GM23248 (cell line): Measurements from ENCODE around the gene TAPT1. TPM values are rescaled to one million over a fixed set of nuclear protein-coding genes. Genes with fewer than 3 reads are reported as not detected.

ENCODE experiments used
- DNase-seq: peaks from one replicate; pipeline ENCODE4 v3.0.0-alpha.2; 2015
- H2AFZ ChIP-seq: fragments of 200-600 bp; sonication (generic); 2 replicates; pipeline ENCODE4 v1.6.1; 2016; ENCODE audit warnings: antibody characterized with exemption
- H3F3A ChIP-seq: fragments of 200-600 bp; sonication (generic); 2 replicates; pipeline ENCODE4 v1.6.1; 2016; ENCODE audit warnings: mild to moderate bottlenecking, antibody characterized with exemption, mixed run types; ENCODE audit not compliant: insufficient read depth
- H3K27ac ChIP-seq: fragments of 200-600 bp; sonication (generic); 2 replicates; pipeline ENCODE4 v1.5.1; 2016; ENCODE audit warnings: mild to moderate bottlenecking
- H3K27me3 ChIP-seq: fragments of 200-600 bp; sonication (generic); replicated peaks from 2 replicates; pipeline ENCODE4 v1.6.1; 2016; ENCODE audit warnings: mild to moderate bottlenecking; ENCODE audit not compliant: insufficient read depth
- H3K36me3 ChIP-seq: fragments of 200-600 bp; sonication (generic); 2 replicates; pipeline ENCODE4 v1.6.1; 2016; ENCODE audit warnings: low read depth, mild to moderate bottlenecking
- H3K4me1 ChIP-seq: fragments of 200-600 bp; sonication (generic); 2 replicates; pipeline ENCODE4 v1.6.1; 2016; ENCODE audit warnings: mild to moderate bottlenecking; ENCODE audit not compliant: insufficient read depth
- H3K4me2 ChIP-seq: fragments of 200-600 bp; sonication (generic); one replicate; pipeline ENCODE4 v1.6.1; 2016; ENCODE audit warnings: mild to moderate bottlenecking; ENCODE audit not compliant: unreplicated experiment
- H3K4me3 ChIP-seq: fragments of 200-600 bp; sonication (generic); 2 replicates; pipeline ENCODE4 v1.5.1; 2016; ENCODE audit warnings: mild to moderate bottlenecking
- H3K79me2 ChIP-seq: fragments of 200-600 bp; sonication (generic); 2 replicates; pipeline ENCODE4 v1.6.1; 2016; ENCODE audit warnings: mild to moderate bottlenecking; ENCODE audit not compliant: insufficient read depth
- H3K9ac ChIP-seq: fragments of 200-600 bp; sonication (generic); 2 replicates; pipeline ENCODE4 v1.6.1; 2016; ENCODE audit warnings: mild to moderate bottlenecking
- H3K9me2 ChIP-seq: fragments of 200-600 bp; sonication (generic); 2 replicates; pipeline ENCODE4 v1.6.1; 2016; ENCODE audit warnings: mixed run types, mild to moderate bottlenecking, moderate library complexity; ENCODE audit not compliant: insufficient read depth
- H3K9me3 ChIP-seq: fragments of 200-600 bp; sonication (generic); one replicate; pipeline ENCODE4 v1.6.1; 2017; ENCODE audit warnings: low read depth
- H4K20me1 ChIP-seq: fragments of 200-600 bp; sonication (generic); 2 replicates; pipeline ENCODE4 v1.6.0; 2016; ENCODE audit not compliant: insufficient read depth
- EZH2 ChIP-seq: fragments of 200-600 bp; sonication (generic); IDR thresholded peaks from 2 replicates; pipeline ENCODE4 v1.6.1; 2018; ENCODE audit warnings: antibody characterized with exemption, mild to moderate bottlenecking; ENCODE audit not compliant: insufficient read depth, poor library complexity, severe bottlenecking
- EZH2phosphoT487 ChIP-seq: fragments of 200-600 bp; sonication (generic); IDR thresholded peaks from 2 replicates; pipeline ENCODE4 v1.6.1; 2018; ENCODE audit warnings: antibody characterized with exemption, moderate library complexity, mild to moderate bottlenecking, low read depth; ENCODE audit not compliant: insufficient read depth
- WGBS, 2 experiments: methylation state at CpG; one replicate each; pipeline ENCODE4 v1.1.6; 2015 to 2017; ENCODE audit warnings: low lambda C conversion rate in 2 of 2, low coverage in 1 of 2; ENCODE audit errors: missing lambda C conversion rate in 2 of 2; 5-methylcytosine and 5-hydroxymethylcytosine counted together
- in situ Hi-C: fragments of 300-500 bp; cut with MboI; formaldehyde crosslinking; loops from 2 replicates; pipeline ENCODE4 v1.15.0; 2020
- polyA plus RNA-seq: library from polyadenylated mRNA; unstranded; fragments of >200 nt; fragmentation: Nextera tagmentation; extraction: Ambion mirVana; gene quantifications from 2 replicates; pipeline ENCODE4 v1.2.1, GENCODE V29; 2016
- total RNA-seq: library from RNA; depleted of rRNA; stranded (reverse); fragments of >200 nt; shearing (Covaris generic); gene quantifications from 2 replicates; pipeline ENCODE4 v1.2.3, GENCODE V29; 2014

The TAPT1 gene
- total and polyA plus RNA-seq, 2 experiments from 2014 or later, result 7.8 to 13.2 TPM

DNA sequence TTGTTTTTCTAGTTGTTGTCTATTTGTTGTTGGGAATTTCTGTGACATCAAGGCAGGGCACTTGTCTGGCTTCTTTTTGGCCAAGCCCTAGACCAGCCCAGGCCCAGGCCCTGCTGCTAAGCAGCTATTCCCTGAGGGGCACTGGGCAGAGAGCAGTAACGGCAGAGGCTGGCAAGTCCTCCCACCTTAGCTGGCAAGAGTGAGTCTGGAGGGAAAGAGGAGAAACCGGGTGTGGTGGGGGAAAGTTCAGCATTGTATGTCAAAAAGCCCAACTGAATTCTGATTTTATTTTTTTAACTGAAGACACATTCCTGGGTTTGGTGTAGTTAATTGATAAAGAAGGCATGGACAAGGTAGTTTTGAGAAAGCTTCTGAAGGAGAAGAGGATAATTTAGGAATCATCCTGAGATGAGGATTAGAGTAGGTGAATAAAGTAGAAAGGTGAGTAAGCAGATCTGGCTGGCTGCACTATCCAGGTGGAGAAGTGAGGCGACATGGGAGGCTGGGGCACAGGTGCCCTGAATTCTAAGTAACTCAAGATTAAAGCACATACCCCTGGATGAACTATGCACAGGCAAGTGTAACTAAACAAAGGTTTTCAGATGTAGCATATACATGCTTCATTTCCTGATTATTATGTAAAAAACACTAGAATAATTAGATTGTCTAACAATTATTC lies 57.4 kb downstream of the TAPT1 start:
- no peaks in the 10 kb centered on the region for H3K9me3 ChIP-seq
- WGBS, 2 experiments, result 83 to 88% methylated on average over 3 of the region's 3 CpGs
- in situ Hi-C loops, result no loop called here

GRCh38 chr4:16168144-16168543 lies 58.1 kb downstream of the TAPT1 start:
- no peaks in the 10 kb centered on the region for H3K79me2 ChIP-seq
- no peak overlapping the region for H3K4me3 ChIP-seq
- no peak overlapping the region for H3K4me2 ChIP-seq
- DNase-seq, result no peak
- H3K36me3 ChIP-seq, result peaks cover 9% of the 10 kb centered on the region
- no peaks in the 10 kb centered on the region for H3K9me3 ChIP-seq
- no peaks in the 10 kb centered on the region for H3K4me1 ChIP-seq
- H2AFZ ChIP-seq, result no peak overlapping the region
- no peak for TF ChIP-seq EZH2
- TF ChIP-seq EZH2phosphoT487, result no peak
- H3K9ac ChIP-seq, result no peak overlapping the region
- no peaks in the 10 kb centered on the region for H3F3A ChIP-seq
- no peaks in the 10 kb centered on the region for H3K9me2 ChIP-seq
- H3K27ac ChIP-seq, result no peak overlapping the region
- 91 to 92% methylated on average over 8 of the region's 8 CpGs for WGBS, 2 experiments
- in situ Hi-C loops, result no loop called here
- no peaks in the 10 kb centered on the region for H4K20me1 ChIP-seq
- H3K27me3 ChIP-seq, result no peaks in the 10 kb centered on the region

More for the DNA sequence above, 57.4 kb downstream of the TAPT1 start:
- no peak overlapping the region for H3K4me3 ChIP-seq
- no peak overlapping the region for H2AFZ ChIP-seq
- peaks cover 4% of the 10 kb centered on the region for H3K36me3 ChIP-seq
- no peak overlapping the region for H3K4me2 ChIP-seq
- H4K20me1 ChIP-seq, result no peaks in the 10 kb centered on the region
- DNase-seq, result no peak
- H3K9ac ChIP-seq, result no peak overlapping the region
- TF ChIP-seq EZH2phosphoT487 (no peak), EZH2 (no peak)
- no peaks in the 10 kb centered on the region for H3F3A ChIP-seq
- no peaks in the 10 kb centered on the region for H3K27me3 ChIP-seq
- no peaks in the 10 kb centered on the region for H3K4me1 ChIP-seq
- H3K27ac ChIP-seq, result no peak overlapping the region
- H3K79me2 ChIP-seq, result no peaks in the 10 kb centered on the region
- H3K9me2 ChIP-seq, result no peaks in the 10 kb centered on the region

GRCh38 chr4:16165931-16166330 lies 60.3 kb downstream of the TAPT1 start:
- DNase-seq, result no peak
- no peaks in the 10 kb centered on the region for H3K4me1 ChIP-seq
- no peaks in the 10 kb centered on the region for H3K27me3 ChIP-seq
- no peak overlapping the region for H3K4me2 ChIP-seq
- H4K20me1 ChIP-seq, result no peaks in the 10 kb centered on the region
- no peaks in the 10 kb centered on the region for H3K79me2 ChIP-seq
- no peak overlapping the region for H3K4me3 ChIP-seq
- H3K27ac ChIP-seq, result no peak overlapping the region
- H3K9me3 ChIP-seq, result no peaks in the 10 kb centered on the region
- peaks cover 12% of the 10 kb centered on the region for H3K36me3 ChIP-seq
- H3F3A ChIP-seq, result no peaks in the 10 kb centered on the region
- TF ChIP-seq EZH2phosphoT487 (no peak), EZH2 (no peak)
- in situ Hi-C loops, result no loop called here
- no peak overlapping the region for H3K9ac ChIP-seq
- no peaks in the 10 kb centered on the region for H3K9me2 ChIP-seq
- WGBS, 2 experiments, result 94 to 98% methylated on average over 7 of the region's 7 CpGs
- no peak overlapping the region for H2AFZ ChIP-seq

- Histone ChIP-seq H3K4me2 (no peak overlapping the region), H3K4me3 (no peak overlapping the region), H3K27me3 (no peaks in the 10 kb centered on the region), H3F3A (no peaks in the 10 kb centered on the region), H2AFZ (no peak overlapping the region), H3K79me2 (no peaks in the 10 kb centered on the region), H4K20me1 (no peaks in the 10 kb centered on the region), H3K9ac (no peak overlapping the region), H3K9me2 (no peaks in the 10 kb centered on the region), H3K9me3 (no peaks in the 10 kb centered on the region), H3K27ac (no peak overlapping the region), H3K36me3 (peaks cover 12% of the 10 kb centered on the region), H3K4me1 (no peaks in the 10 kb centered on the region)
- 93 to 94% methylated on average over 4 of the region's 4 CpGs for WGBS, 2 experiments
- no peak for DNase-seq
- in situ Hi-C loops, result no loop called here
- TF ChIP-seq EZH2phosphoT487 (no peak), EZH2 (no peak)
These were observed 63.4 kb downstream of the TAPT1 start for GRCh38 chr4:16162891-16163290.

GRCh38 chr4:16161851-16162408 lies 64.3 kb downstream of the TAPT1 start:
- Histone ChIP-seq H3K9me2 (no peaks in the 10 kb centered on the region), H3K27ac (no peak overlapping the region), H3K9me3 (no peaks in the 10 kb centered on the region), H3K36me3 (peaks cover 12% of the 10 kb centered on the region), H3K4me2 (no peak overlapping the region), H2AFZ (no peak overlapping the region), H3K9ac (no peak overlapping the region), H3F3A (no peaks in the 10 kb centered on the region), H3K27me3 (no peaks in the 10 kb centered on the region), H3K79me2 (no peaks in the 10 kb centered on the region), H3K4me1 (no peaks in the 10 kb centered on the region), H3K4me3 (no peak overlapping the region), H4K20me1 (no peaks in the 10 kb centered on the region)
- in situ Hi-C loops, result no loop called here
- WGBS, 2 experiments, result 84 to 85% methylated on average over 6 of the region's 6 CpGs
- no peak for DNase-seq
- TF ChIP-seq EZH2phosphoT487, result no peak
- TF ChIP-seq EZH2, result no peak
